ENCODE data around the gene MYH11. TPM values are rescaled to one million over a fixed set of nuclear protein-coding genes. Genes with fewer than 3 reads are reported as not detected.
"Not testable (repeated sequence)": the region's sequence is repeated elsewhere in the genome, so short reads cannot be mapped to it uniquely, and the experiment has no call there.

Gene MYH11
- total and polyA plus RNA-seq, 8 donors, result 47.3 to 208 (median 124) TPM

DNA sequence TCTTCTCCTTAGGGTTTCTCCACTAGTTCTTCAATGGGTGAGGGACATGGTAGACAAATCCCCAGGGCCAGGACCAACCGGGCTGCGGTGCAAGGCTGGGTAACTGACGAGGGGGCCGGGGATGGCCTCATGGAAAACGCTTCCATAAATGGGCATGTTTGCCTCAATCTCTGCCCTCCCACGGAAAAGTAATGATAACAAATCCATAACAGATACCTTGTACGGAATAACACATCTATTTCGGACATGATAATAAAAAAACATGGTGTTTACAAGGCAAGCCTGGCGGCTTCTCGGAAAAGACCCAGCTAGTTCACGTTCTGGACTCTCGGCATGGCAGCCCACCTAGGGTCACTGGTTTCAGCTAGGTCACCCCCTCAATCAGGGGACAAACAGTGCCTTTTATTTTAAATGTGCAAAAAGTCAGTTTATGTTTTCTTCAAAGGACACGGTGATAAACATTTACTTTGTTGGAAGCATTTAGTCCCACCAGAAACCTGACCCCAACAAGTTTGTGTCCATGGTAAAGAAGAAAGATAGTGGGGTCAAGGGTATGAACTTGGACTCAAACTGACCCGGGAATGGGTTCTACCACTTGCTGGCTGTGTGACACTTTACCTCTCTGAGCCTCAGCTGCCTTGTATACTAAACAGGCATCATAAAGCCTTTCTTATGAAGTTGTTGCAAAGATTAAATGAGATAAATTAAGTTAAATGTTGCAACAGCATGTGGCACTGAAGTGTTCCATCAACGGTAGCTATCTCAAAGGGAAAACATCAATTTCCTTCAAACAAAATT, 1.7 kb downstream of the MYH11 start:
- DNase-seq (no peak), ATAC-seq (no peak)
- Histone ChIP-seq H3K27me3 (peaks cover 20 to 56% of the 10 kb centered on the region in 2 donors), H3K27ac (no peak overlapping the region), H3K9me3 (no peaks in the 10 kb centered on the region), H3K36me3 (no peaks in the 10 kb centered on the region), H3K4me3 (peak overlapping the region in 1 of 2 donors; percentile 28), H3K4me1 (peaks cover 8 to 20% of the 10 kb centered on the region in 2 donors)
- TF ChIP-seq, protein P1, sequence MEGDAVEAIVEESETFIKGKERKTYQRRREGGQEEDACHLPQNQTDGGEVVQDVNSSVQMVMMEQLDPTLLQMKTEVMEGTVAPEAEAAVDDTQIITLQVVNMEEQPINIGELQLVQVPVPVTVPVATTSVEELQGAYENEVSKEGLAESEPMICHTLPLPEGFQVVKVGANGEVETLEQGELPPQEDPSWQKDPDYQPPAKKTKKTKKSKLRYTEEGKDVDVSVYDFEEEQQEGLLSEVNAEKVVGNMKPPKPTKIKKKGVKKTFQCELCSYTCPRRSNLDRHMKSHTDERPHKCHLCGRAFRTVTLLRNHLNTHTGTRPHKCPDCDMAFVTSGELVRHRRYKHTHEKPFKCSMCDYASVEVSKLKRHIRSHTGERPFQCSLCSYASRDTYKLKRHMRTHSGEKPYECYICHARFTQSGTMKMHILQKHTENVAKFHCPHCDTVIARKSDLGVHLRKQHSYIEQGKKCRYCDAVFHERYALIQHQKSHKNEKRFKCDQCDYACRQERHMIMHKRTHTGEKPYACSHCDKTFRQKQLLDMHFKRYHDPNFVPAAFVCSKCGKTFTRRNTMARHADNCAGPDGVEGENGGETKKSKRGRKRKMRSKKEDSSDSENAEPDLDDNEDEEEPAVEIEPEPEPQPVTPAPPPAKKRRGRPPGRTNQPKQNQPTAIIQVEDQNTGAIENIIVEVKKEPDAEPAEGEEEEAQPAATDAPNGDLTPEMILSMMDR (IDR thresholded peaks at IDR 0.05), result no peak
- intact Hi-C loops (cut with DNase I), result no loop called here

DNA sequence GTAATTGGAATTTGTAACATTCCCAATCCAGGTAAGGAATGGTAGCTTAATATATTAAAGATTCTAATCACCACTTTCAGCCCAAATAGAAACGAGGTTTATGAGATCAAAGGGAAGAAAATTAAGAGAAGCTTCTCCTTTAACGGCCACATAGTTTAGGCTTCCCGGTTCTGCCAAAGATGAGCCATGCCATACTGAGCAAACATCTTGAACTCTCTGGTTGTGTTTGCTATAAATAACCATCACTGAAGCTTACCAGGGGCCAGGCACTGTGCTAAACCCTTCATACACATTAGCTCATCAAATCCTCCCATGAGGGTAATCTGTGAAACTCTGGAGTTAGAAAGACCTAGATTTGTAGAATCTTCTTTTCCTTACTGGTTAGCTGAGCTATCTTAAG, 2.8 kb downstream of the MYH11 start:
- ATAC-seq (no peak), DNase-seq (no peak)
- intact Hi-C loops (cut with DNase I), result no loop called here
- H3K36me3 ChIP-seq, result no peaks in the 10 kb centered on the region
- peak overlapping the region in 1 of 2 donors; percentile 28 for H3K4me3 ChIP-seq
- peaks cover 8 to 20% of the 10 kb centered on the region in 2 donors for H3K4me1 ChIP-seq
- TF ChIP-seq, protein P1 (IDR thresholded peaks at IDR 0.05), result no peak
- no peaks in the 10 kb centered on the region for H3K9me3 ChIP-seq
- H3K27me3 ChIP-seq, result peaks cover 20 to 53% of the 10 kb centered on the region in 2 donors
- no peak overlapping the region for H3K27ac ChIP-seq

DNA sequence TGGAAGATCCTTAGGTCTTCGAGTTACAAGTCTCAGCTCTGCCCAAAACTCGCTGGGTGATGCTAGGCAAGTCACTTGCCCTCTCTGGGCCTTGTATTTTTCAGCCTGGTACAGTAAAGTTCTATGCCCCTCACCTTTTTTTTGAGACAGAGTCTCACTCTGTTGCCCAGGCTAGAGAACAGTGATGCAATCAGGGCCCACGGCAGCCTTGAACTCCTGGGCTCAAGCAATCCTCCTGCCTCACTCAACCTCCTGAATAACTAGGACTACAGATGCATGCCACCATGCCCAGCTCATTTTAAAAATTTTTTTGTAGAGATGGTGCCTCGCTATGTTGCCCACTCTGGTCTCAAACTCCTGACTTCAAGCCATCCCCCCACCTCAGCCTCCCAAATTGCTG, 3.8 kb downstream of the MYH11 start:
- peaks cover 15 to 43% of the 10 kb centered on the region in 2 donors for H3K27me3 ChIP-seq
- intact Hi-C loops (cut with DNase I), result no loop called here
- H3K9me3 ChIP-seq, result no peaks in the 10 kb centered on the region
- no peak overlapping the region for H3K27ac ChIP-seq
- H3K4me3 ChIP-seq, result no peak overlapping the region
- TF ChIP-seq, protein P1 (IDR thresholded peaks at IDR 0.05), result no peak
- DNase-seq, result no peak
- H3K4me1 ChIP-seq, result peaks cover 8 to 15% of the 10 kb centered on the region in 2 donors
- no peaks in the 10 kb centered on the region for H3K36me3 ChIP-seq
- no peak for ATAC-seq

DNA sequence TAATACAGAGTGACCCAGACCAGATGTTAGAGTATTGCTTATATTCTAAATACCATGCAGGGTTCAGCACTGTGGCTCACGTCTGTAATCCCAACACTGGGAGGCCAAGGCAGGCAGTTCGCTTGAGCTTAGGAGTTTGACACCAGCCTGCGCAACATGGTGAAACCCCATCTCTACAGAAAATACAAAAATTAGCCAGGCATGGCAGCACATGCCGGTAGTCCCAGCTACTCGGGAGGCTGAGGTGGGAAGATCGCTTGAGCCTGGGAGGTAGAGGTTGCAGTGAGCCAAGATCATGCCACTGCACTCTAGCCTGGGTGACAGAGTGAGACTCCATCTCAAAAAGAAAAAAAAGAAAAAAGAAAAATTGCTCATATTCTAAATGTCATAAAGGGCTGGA, 6.3 kb downstream of the MYH11 start:
- H3K9me3 ChIP-seq; H3K36me3 ChIP-seq; H3K4me1 ChIP-seq; H3K4me3 ChIP-seq; DNase-seq; ATAC-seq; intact Hi-C loops (cut with DNase I); H3K27ac ChIP-seq: not testable (repeated sequence)
- peaks cover 0 to 18% of the 10 kb centered on the region in 2 donors for H3K27me3 ChIP-seq

DNA sequence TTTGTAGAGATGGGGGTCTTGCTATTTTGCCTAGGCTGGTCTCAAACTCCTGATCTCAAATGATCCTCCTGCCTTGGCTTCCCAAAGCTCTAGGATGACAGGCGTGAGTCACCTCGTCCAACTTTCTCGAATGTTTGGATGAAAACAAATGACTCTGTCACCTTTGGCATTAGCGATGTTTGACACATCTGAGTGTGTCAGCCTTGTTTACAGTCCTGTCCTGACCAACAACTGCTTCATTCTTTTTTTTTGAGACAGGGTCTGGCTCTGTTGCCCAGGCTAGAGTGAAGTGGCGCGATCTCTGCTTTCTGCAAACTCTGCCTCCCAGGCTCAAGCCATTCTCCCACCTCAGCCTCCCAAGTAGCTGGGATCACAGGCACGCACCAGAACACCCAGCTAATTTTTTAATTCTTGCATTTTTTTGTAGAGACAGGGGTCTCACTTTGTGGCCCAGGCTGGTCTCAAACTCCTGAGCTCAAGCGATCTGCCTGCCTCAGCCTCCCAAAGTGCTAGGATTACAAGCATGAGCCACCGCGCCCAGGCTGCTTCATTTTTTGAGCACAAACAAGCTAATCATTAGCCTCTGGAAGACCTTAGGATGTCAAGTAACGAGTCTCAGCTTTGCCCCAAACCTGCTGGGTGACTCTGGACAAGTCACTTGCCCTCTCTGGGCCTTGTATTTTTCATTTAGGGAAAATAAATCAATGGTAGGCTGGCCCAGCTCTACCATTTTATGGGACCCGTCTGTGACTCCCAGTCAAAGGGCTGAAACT, 7.4 kb downstream of the MYH11 start:
- DNase-seq (no peak), ATAC-seq (no peak)
- no peaks in the 10 kb centered on the region for H3K9me3 ChIP-seq
- TF ChIP-seq, protein P1 (IDR thresholded peaks at IDR 0.05), result no peak
- no peaks in the 10 kb centered on the region for H3K36me3 ChIP-seq
- intact Hi-C loops (cut with DNase I), result no loop called here
- peaks cover 0 to 7% of the 10 kb centered on the region in 2 donors for H3K27me3 ChIP-seq
- H3K4me3 ChIP-seq, result no peak overlapping the region
- peaks cover 0 to 4% of the 10 kb centered on the region in 2 donors for H3K4me1 ChIP-seq
- H3K27ac ChIP-seq, result no peak overlapping the region
